IMR-90 (cell line): ENCODE measurements around the gene BCL2. TPM values are rescaled to one million over a fixed set of nuclear protein-coding genes. Genes with fewer than 3 reads are reported as not detected.

Source experiments
- ATAC-seq: fragments of 200-7000 bp; cut with Tn5 transposase; 2 replicates; pipeline ENCODE4 v1.9.1; 2020; ENCODE audit warnings: low read depth, mild to moderate bottlenecking, moderate library complexity
- BruUV-seq: library from RNA; stranded (reverse); fragments of 400-500 nt; replicated peaks from 2 replicates; lab custom pipeline; 2021; lab: Mats Ljungman, UMichigan
- CTCF ChIA-PET: fragments of 300-600 bp; formaldehyde crosslinking; extraction: SDS; loops from one replicate; lab custom pipeline; 2021; ENCODE audit warnings: antibody characterized with exemption; lab: Yijun Ruan, JAX
- POLR2A ChIA-PET: fragments of 300-600 bp; sonication (Branson Sonifier 250); formaldehyde crosslinking; loops from one replicate; lab custom pipeline; 2022; ENCODE audit warnings: antibody characterized with exemption; ENCODE audit not compliant: unreplicated experiment; lab: Charles Lee
- DNase-seq: peaks from one replicate; pipeline ENCODE4 v3.0.0; 2013
- H2AFZ ChIP-seq: replicated peaks from 2 replicates; pipeline ENCODE3; 2013; ENCODE audit warnings: low read length, mild to moderate bottlenecking; ENCODE audit not compliant: poor library complexity
- H2AK5ac ChIP-seq: 2 replicates; pipeline ENCODE4 v1.6.1; 2013; ENCODE audit warnings: low read depth, low read length, inconsistent platforms
- H2AK9ac ChIP-seq: replicated peaks from 2 replicates; pipeline ENCODE3; 2013; ENCODE audit warnings: mild to moderate bottlenecking, low read depth, low read length, moderate library complexity; ENCODE audit not compliant: poor library complexity
- H2BK120ac ChIP-seq: 2 replicates; pipeline ENCODE4 v1.6.1; 2013; ENCODE audit warnings: low read depth, low read length, inconsistent platforms
- H2BK15ac ChIP-seq: 3 replicates; pipeline ENCODE4 v1.6.1; 2013; ENCODE audit warnings: low read depth, low read length, inconsistent platforms
- H2BK20ac ChIP-seq: 2 replicates; pipeline ENCODE4 v1.6.1; 2013; ENCODE audit warnings: low read depth, mild to moderate bottlenecking, inconsistent platforms, low read length, moderate library complexity
- H2BK5ac ChIP-seq: 2 replicates; pipeline ENCODE4 v1.6.1; 2013; ENCODE audit warnings: mild to moderate bottlenecking, low read depth, low read length, inconsistent platforms; ENCODE audit not compliant: poor library complexity, severe bottlenecking
- H3K14ac ChIP-seq: replicated peaks from 2 replicates; pipeline ENCODE4 v1.6.1; 2013; ENCODE audit warnings: low read depth, low read length, inconsistent platforms
- H3K18ac ChIP-seq: 2 replicates; pipeline ENCODE4 v1.6.1; 2013; ENCODE audit warnings: low read depth, low read length, control low read depth
- H3K23ac ChIP-seq: 2 replicates; pipeline ENCODE4 v1.6.1; 2013; ENCODE audit warnings: low read depth, low read length, inconsistent platforms
- H3K27ac ChIP-seq: 2 replicates; pipeline ENCODE4 v1.5.1; 2013; ENCODE audit warnings: mild to moderate bottlenecking, control low read depth, low read length; ENCODE audit not compliant: insufficient read depth
- H3K27me3 ChIP-seq: 2 replicates; pipeline ENCODE4 v1.6.1; 2013; ENCODE audit warnings: low read length; ENCODE audit not compliant: control insufficient read depth, insufficient read depth
- H3K36me3 ChIP-seq: 2 replicates; pipeline ENCODE4 v1.6.1; 2013; ENCODE audit warnings: low read length, mixed read lengths; ENCODE audit not compliant: control insufficient read depth, insufficient read depth
- H3K4ac ChIP-seq: 2 replicates; pipeline ENCODE4 v1.6.1; 2013; ENCODE audit warnings: low read depth, low read length, inconsistent platforms
- H3K4me1 ChIP-seq: 2 replicates; pipeline ENCODE4 v1.6.1; 2013; ENCODE audit warnings: low read length, mixed read lengths; ENCODE audit not compliant: control insufficient read depth, insufficient read depth
- H3K4me2 ChIP-seq: 2 replicates; pipeline ENCODE4 v1.6.1; 2013; ENCODE audit warnings: low read depth, mild to moderate bottlenecking, control low read depth, low read length, moderate library complexity
- H3K4me3 ChIP-seq: 2 replicates; pipeline ENCODE4 v1.5.1; 2013; ENCODE audit warnings: low read depth, mild to moderate bottlenecking, control low read depth, low read length, moderate library complexity; ENCODE audit not compliant: insufficient read depth
- H3K56ac ChIP-seq: 2 replicates; pipeline ENCODE4 v1.6.1; 2013; ENCODE audit warnings: low read length, inconsistent platforms; ENCODE audit not compliant: insufficient read depth; ENCODE audit errors: extremely low read depth
- H3K79me1 ChIP-seq, 2 experiments: 2 replicates each; pipeline ENCODE4 v1.6.1; 2013; ENCODE audit warnings: low read length in 2 of 2, inconsistent platforms in 1 of 2, low read depth in 1 of 2
- H3K9ac ChIP-seq: 2 replicates; pipeline ENCODE4 v1.6.1; 2013; ENCODE audit warnings: low read depth, low read length, control low read depth
- H3K9me1 ChIP-seq: 2 replicates; pipeline ENCODE4 v1.6.1; 2013; ENCODE audit warnings: low read length, inconsistent platforms; ENCODE audit not compliant: insufficient read depth
- H3K9me3 ChIP-seq: 2 replicates; pipeline ENCODE4 v1.6.1; 2013; ENCODE audit warnings: low read length; ENCODE audit not compliant: control insufficient read depth, insufficient read depth
- H4K20me1 ChIP-seq: 2 replicates; pipeline ENCODE4 v1.6.1; 2013; ENCODE audit warnings: low read length, inconsistent platforms; ENCODE audit not compliant: insufficient read depth
- H4K5ac ChIP-seq: 2 replicates; pipeline ENCODE4 v1.6.1; 2013; ENCODE audit warnings: mild to moderate bottlenecking, low read depth, low read length, control low read depth
- H4K8ac ChIP-seq, 2 experiments: 2 replicates each; pipeline ENCODE4 v1.6.1; 2013; ENCODE audit warnings: low read depth in 2 of 2, low read length in 2 of 2, control low read depth in 1 of 2, inconsistent platforms in 1 of 2
- H4K91ac ChIP-seq: 2 replicates; pipeline ENCODE4 v1.6.1; 2013; ENCODE audit warnings: low read depth, low read length, inconsistent platforms; ENCODE audit not compliant: insufficient read depth
- BHLHE40 ChIP-seq: fragments of 150-350 bp; IDR thresholded peaks from 2 replicates; pipeline ENCODE4 v1.6.1; 2016; ENCODE audit warnings: mild to moderate bottlenecking, low read depth, low read length
- CEBPB ChIP-seq: IDR thresholded peaks from 2 replicates; pipeline ENCODE4 v1.6.1; 2012; ENCODE audit warnings: low read depth, low read length, improper control_type of control experiment
- CHD1 ChIP-seq: IDR thresholded peaks from 2 replicates; pipeline ENCODE4 v1.6.1; 2012; ENCODE audit warnings: low read depth, low read length, improper control_type of control experiment
- CTCF ChIP-seq: conservative IDR thresholded peaks from 2 replicates; pipeline ENCODE4 v1.5.1; 2012; ENCODE audit warnings: mild to moderate bottlenecking, low read depth, low read length, improper control_type of control experiment
- ELK1 ChIP-seq: fragments of 150-350 bp; IDR thresholded peaks from 2 replicates; pipeline ENCODE4 v1.6.1; 2016; ENCODE audit warnings: low read depth, mild to moderate bottlenecking, low read length, moderate library complexity, borderline replicate concordance
- FOS ChIP-seq: fragments of 150-350 bp; IDR thresholded peaks from 2 replicates; pipeline ENCODE4 v1.6.1; 2016; ENCODE audit warnings: low read depth, low read length
- MAFK ChIP-seq: IDR thresholded peaks from 2 replicates; pipeline ENCODE4 v1.6.1; 2012; ENCODE audit warnings: low read depth, low read length, improper control_type of control experiment
- MAZ ChIP-seq: IDR thresholded peaks from 2 replicates; pipeline ENCODE4 v1.6.1; 2012; ENCODE audit warnings: low read depth, mild to moderate bottlenecking, low read length, improper control_type of control experiment, moderate library complexity, borderline replicate concordance
- MXI1 ChIP-seq: IDR thresholded peaks from 2 replicates; pipeline ENCODE4 v1.6.1; 2012; ENCODE audit warnings: low read depth, mild to moderate bottlenecking, low read length, moderate library complexity, borderline replicate concordance
- NFE2L2 ChIP-seq: fragments of 150-350 bp; IDR thresholded peaks from 2 replicates; pipeline ENCODE4 v1.6.1; 2016; ENCODE audit warnings: low read depth, mild to moderate bottlenecking, low read length
- POLR2A ChIP-seq: IDR thresholded peaks from 2 replicates; pipeline ENCODE4 v1.6.1; 2012; ENCODE audit warnings: mild to moderate bottlenecking, low read depth, low read length
- RAD21 ChIP-seq: IDR thresholded peaks from 2 replicates; pipeline ENCODE4 v1.6.1; 2012; ENCODE audit warnings: low read length, improper control_type of control experiment
- RCOR1 ChIP-seq: IDR thresholded peaks from 2 replicates; pipeline ENCODE4 v1.6.1; 2012; ENCODE audit warnings: mild to moderate bottlenecking, low read length, improper control_type of control experiment; ENCODE audit not compliant: insufficient replicate concordance
- RFX5 ChIP-seq: IDR thresholded peaks from 2 replicates; pipeline ENCODE4 v1.8.0; 2012; ENCODE audit warnings: low read depth, mild to moderate bottlenecking, low read length, moderate library complexity
- SMC3 ChIP-seq: fragments of 150-350 bp; IDR thresholded peaks from 2 replicates; pipeline ENCODE4 v1.6.1; 2016; ENCODE audit warnings: low read depth, mild to moderate bottlenecking, antibody characterized with exemption, low read length, moderate library complexity
- USF2 ChIP-seq: fragments of 150-350 bp; IDR thresholded peaks from 2 replicates; pipeline ENCODE4 v1.6.1; 2017; ENCODE audit warnings: mild to moderate bottlenecking, antibody characterized with exemption, low read length, low read depth
- WGBS, 2 experiments: methylation state at CpG; one replicate each; pipeline versions ENCODE4 v1.1.5 to v1.1.7; 2013; ENCODE audit warnings: missing lambda C conversion rate in 2 of 2; ENCODE audit not compliant: insufficient read length in 1 of 2; ENCODE audit errors: extremely low coverage in 2 of 2; 5-methylcytosine and 5-hydroxymethylcytosine counted together
- dilution Hi-C: fragments of 300-500 bp; cut with HindIII; formaldehyde crosslinking; loops from one replicate; pipeline ENCODE4 v1.14.3; 2018; ENCODE audit warnings: low sequenced_read_pairs; ENCODE audit not compliant: unreplicated experiment
- in situ Hi-C: fragments of 300-500 bp; cut with MboI; formaldehyde crosslinking; loops from 3 replicates; pipeline ENCODE4 v1.14.3; 2019; ENCODE audit warnings: low sequenced_read_pairs, inconsistent platforms, mixed read lengths
- intact Hi-C: fragments of 100-400 bp; cut with micrococcal nuclease; formaldehyde crosslinking; loops from 2 replicates; pipeline ENCODE4 v1.10.0; 2022
- polyA plus RNA-seq, 3 experiments: library from polyadenylated mRNA; depleted of rRNA; stranded (reverse); fragments of >200 nt; gene quantifications; 2 replicates each; pipeline ENCODE4 v1.2.3, GENCODE V29; 2012; ENCODE audit warnings: low replicate concordance in 1 of 3
- total RNA-seq: library from RNA; depleted of rRNA; stranded (reverse); fragments of >200 nt; gene quantifications from 2 replicates; pipeline ENCODE4 v1.2.3, GENCODE V29; 2012

The BCL2 gene
- total and polyA plus RNA-seq, 2 of the 4 experiments (the other 2 are of a cell fraction): 0.24 to 0.54 TPM

- H2AFZ ChIP-seq: no peak overlapping the region
- no TSS peak for BruUV-seq
- no peak overlapping the region for H3K18ac ChIP-seq
- no peaks in the 10 kb centered on the region for H3K79me1 ChIP-seq
- TF ChIP-seq RAD21 (no peak), CHD1 (no peak), MAZ (no peak), FOS (no peak), MAFK (no peak), BHLHE40 (no peak), CEBPB (no peak), USF2 (no peak), MXI1 (no peak), SMC3 (no peak), RCOR1 (no peak), NFE2L2 (no peak), POLR2A (no peak), CTCF (no peak), ELK1 (no peak), RFX5 (no peak)
- no peaks in the 10 kb centered on the region for H4K20me1 ChIP-seq
- dilution Hi-C loops: no loop called here
- no peaks in the 10 kb centered on the region for H3K4me1 ChIP-seq
- H4K91ac ChIP-seq: no peak overlapping the region
- no peaks in the 10 kb centered on the region for H3K9me3 ChIP-seq
- H3K27ac ChIP-seq: no peak overlapping the region
- H3K9me1 ChIP-seq: no peaks in the 10 kb centered on the region
- peaks cover 2% of the 10 kb centered on the region for H3K27me3 ChIP-seq
- no peak overlapping the region for H2BK20ac ChIP-seq
- no peak overlapping the region for H3K4ac ChIP-seq
- CTCF ChIA-PET: no interaction called here
- H3K56ac ChIP-seq: no peak overlapping the region; the same call in 1 of the 2 replicates
- H3K23ac ChIP-seq: no peak overlapping the region
- H2BK15ac ChIP-seq: no peak overlapping the region
- no peak overlapping the region for H4K5ac ChIP-seq
- WGBS, 2 experiments: no CpG with 5 or more reads among the region's 1 CpG
- no peaks in the 10 kb centered on the region for H3K36me3 ChIP-seq
- POLR2A ChIA-PET: no interaction called here
- H3K14ac ChIP-seq: no peak overlapping the region
- no peak overlapping the region for H2AK9ac ChIP-seq
- in situ Hi-C loops: no loop called here
- ATAC-seq: no peak
- no peak overlapping the region for H3K4me2 ChIP-seq
- H2AK5ac ChIP-seq: no peak overlapping the region
- no peak overlapping the region for H2BK5ac ChIP-seq
- no peak overlapping the region for H4K8ac ChIP-seq
- DNase-seq: no peak
- H3K9ac ChIP-seq: no peak overlapping the region
- H3K4me3 ChIP-seq: no peak overlapping the region
- no peak overlapping the region for H2BK120ac ChIP-seq
- intact Hi-C loops: no loop called here
These were observed 240.5 kb downstream of the BCL2 start for GRCh38 chr18:63079114-63079513.
